Activated effector memory CD4-positive, alpha-beta T cell treated with Interleukin-2 at 50 U/mL for 16 hours (primary cell): ENCODE measurements around the gene PCIF1.

Experiments
- DNase-seq: peaks from one replicate; pipeline ENCODE4 v3.0.0-alpha.2; 2020

PCIF1 gene

GRCh38 chr20:45904583-45905504 lies 29.6 kb upstream of the PCIF1 start:
- no peak for DNase-seq

GRCh38 chr20:45905505-45906079 lies 28.9 kb upstream of the PCIF1 start:
- DNase-seq: no peak

- no peak for DNase-seq
Observed at GRCh38 chr20:45907219-45907948, 27.1 kb upstream of the PCIF1 start.

- DNase-seq: no peak
Observed at GRCh38 chr20:45908084-45908483, 26.4 kb upstream of the PCIF1 start.

GRCh38 chr20:45909336-45909808 lies 25.1 kb upstream of the PCIF1 start:
- no peak for DNase-seq

- no peak for DNase-seq
Observed at GRCh38 chr20:45909817-45910669, 24.4 kb upstream of the PCIF1 start.

GRCh38 chr20:45910670-45911485 lies 23.6 kb upstream of the PCIF1 start:
- peak; percentile 76 for DNase-seq

GRCh38 chr20:45911486-45912343 lies 22.8 kb upstream of the PCIF1 start, which contains the start of gene PLTP:
TSS of gene PLTP (minus strand) at chr20:45912155. CDS start at chr20:45911452, 703 bp downstream.
- no peak for DNase-seq

- no peak for DNase-seq
Observed at GRCh38 chr20:45912344-45912682, 22.2 kb upstream of the PCIF1 start.

GRCh38 chr20:45913116-45913515 lies 21.4 kb upstream of the PCIF1 start:
- no peak for DNase-seq

GRCh38 chr20:45917790-45918141 lies 16.7 kb upstream of the PCIF1 start:
- DNase-seq: no peak

- DNase-seq: no peak
Observed at GRCh38 chr20:45918182-45918737, 16.2 kb upstream of the PCIF1 start.

- no peak for DNase-seq
Observed at GRCh38 chr20:45918779-45919537, 15.5 kb upstream of the PCIF1 start.

GRCh38 chr20:45919542-45920399 lies 14.7 kb upstream of the PCIF1 start:
- no peak for DNase-seq

- DNase-seq: no peak
Observed at GRCh38 chr20:45920462-45921336, 13.8 kb upstream of the PCIF1 start.

GRCh38 chr20:45921337-45922189 lies 12.9 kb upstream of the PCIF1 start:
- DNase-seq: no peak
